Testis (tissue), 3 donors: ENCODE data around the gene PARM1. TPM values are rescaled to one million over a fixed set of nuclear protein-coding genes. Genes with fewer than 3 reads are reported as not detected.

Source experiments
- DNase-seq: peaks from one replicate; pipeline ENCODE4 v3.0.0-alpha.2; 2019
- H3K27ac ChIP-seq, 2 donors: fragments of 200-600 bp; sonication (generic); one replicate each; pipeline ENCODE4 v1.5.1; 2019
- H3K27me3 ChIP-seq: fragments of 200-600 bp; sonication (generic); one replicate; pipeline ENCODE4 v1.5.1; 2019
- H3K36me3 ChIP-seq: fragments of 200-600 bp; sonication (generic); one replicate; pipeline ENCODE4 v1.5.1; 2017; ENCODE audit warnings: low read depth; ENCODE audit errors: missing control alignments
- H3K4me1 ChIP-seq: fragments of 200-600 bp; sonication (generic); one replicate; pipeline ENCODE4 v1.5.1; 2019
- H3K4me3 ChIP-seq, 2 donors: fragments of 200-600 bp; sonication (generic); one replicate each; pipeline ENCODE4 v1.5.1; 2017 to 2019
- H3K9me3 ChIP-seq: fragments of 200-600 bp; sonication (generic); one replicate; pipeline ENCODE4 v1.5.1; 2017
- POLR2A ChIP-seq: fragments of 450-650 bp; IDR thresholded peaks from one replicate; pipeline ENCODE4 v1.6.1; 2017; ENCODE audit warnings: antibody characterized with exemption, mild to moderate bottlenecking, moderate library complexity
- WGBS, 2 donors: methylation state at CpG; one replicate each; pipeline ENCODE4 v1.1.5; 2018; 5-methylcytosine and 5-hydroxymethylcytosine counted together
- intact Hi-C: fragments of 100-400 bp; cut with DNase I; formaldehyde crosslinking; loops from one replicate; pipeline ENCODE4 v1.15.1; 2023; ENCODE audit warnings: low total_unique reads
- polyA plus RNA-seq: library from polyadenylated mRNA; stranded (reverse); fragments of 350-450 nt; fragmentation: Illumina TruSeq; extraction: RNeasy Lipid Tissue Mini Kit (QIAGEN cat#74804); gene quantifications from one replicate; pipeline ENCODE4 v1.2.3, GENCODE V29; 2014; ENCODE audit warnings: low read depth, low replicate concordance; ENCODE audit not compliant: insufficient read depth
- total RNA-seq, 2 donors: library from RNA; depleted of rRNA; stranded (reverse); fragments of >200 nt; gene quantifications; one replicate each; pipeline ENCODE4 v1.2.3, GENCODE V29; 2016
- TF ChIP-seq, protein P1 (sequence below), 3 experiments: fragments of 450-650 bp in 2 of 3; fragments of 200-600 bp in 1 of 3; sonication (generic) in 1 of 3; IDR thresholded peaks; one replicate each; pipeline ENCODE4 v1.5.1; 2016 to 2019; ENCODE audit warnings: antibody characterized with exemption in 3 of 3, mild to moderate bottlenecking in 2 of 3, moderate library complexity in 1 of 3

PARM1 gene
- total and polyA plus RNA-seq, 3 donors from 2014 or later: 29.0 to 40.5 (median 40.1) TPM

- H3K27me3 ChIP-seq: no peaks in the 10 kb centered on the region
- TF ChIP-seq, protein P1, sequence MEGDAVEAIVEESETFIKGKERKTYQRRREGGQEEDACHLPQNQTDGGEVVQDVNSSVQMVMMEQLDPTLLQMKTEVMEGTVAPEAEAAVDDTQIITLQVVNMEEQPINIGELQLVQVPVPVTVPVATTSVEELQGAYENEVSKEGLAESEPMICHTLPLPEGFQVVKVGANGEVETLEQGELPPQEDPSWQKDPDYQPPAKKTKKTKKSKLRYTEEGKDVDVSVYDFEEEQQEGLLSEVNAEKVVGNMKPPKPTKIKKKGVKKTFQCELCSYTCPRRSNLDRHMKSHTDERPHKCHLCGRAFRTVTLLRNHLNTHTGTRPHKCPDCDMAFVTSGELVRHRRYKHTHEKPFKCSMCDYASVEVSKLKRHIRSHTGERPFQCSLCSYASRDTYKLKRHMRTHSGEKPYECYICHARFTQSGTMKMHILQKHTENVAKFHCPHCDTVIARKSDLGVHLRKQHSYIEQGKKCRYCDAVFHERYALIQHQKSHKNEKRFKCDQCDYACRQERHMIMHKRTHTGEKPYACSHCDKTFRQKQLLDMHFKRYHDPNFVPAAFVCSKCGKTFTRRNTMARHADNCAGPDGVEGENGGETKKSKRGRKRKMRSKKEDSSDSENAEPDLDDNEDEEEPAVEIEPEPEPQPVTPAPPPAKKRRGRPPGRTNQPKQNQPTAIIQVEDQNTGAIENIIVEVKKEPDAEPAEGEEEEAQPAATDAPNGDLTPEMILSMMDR (IDR thresholded peaks at IDR 0.05): no peak
- no peak for TF ChIP-seq POLR2A
- H3K4me3 ChIP-seq: no peak overlapping the region
- no peaks in the 10 kb centered on the region for H3K36me3 ChIP-seq
- H3K4me1 ChIP-seq: peaks cover 6% of the 10 kb centered on the region
- H3K27ac ChIP-seq: peak overlapping the region in 1 of 2 donors; percentile 12
- intact Hi-C loops: no loop called here
- 86 to 89% methylated on average over 2 of the region's 2 CpGs for WGBS, 2 donors
- no peaks in the 10 kb centered on the region for H3K9me3 ChIP-seq
- no peak for DNase-seq
Observed at GRCh38 chr4:74948236-74948635, 15.3 kb downstream of the PARM1 start.

DNA sequence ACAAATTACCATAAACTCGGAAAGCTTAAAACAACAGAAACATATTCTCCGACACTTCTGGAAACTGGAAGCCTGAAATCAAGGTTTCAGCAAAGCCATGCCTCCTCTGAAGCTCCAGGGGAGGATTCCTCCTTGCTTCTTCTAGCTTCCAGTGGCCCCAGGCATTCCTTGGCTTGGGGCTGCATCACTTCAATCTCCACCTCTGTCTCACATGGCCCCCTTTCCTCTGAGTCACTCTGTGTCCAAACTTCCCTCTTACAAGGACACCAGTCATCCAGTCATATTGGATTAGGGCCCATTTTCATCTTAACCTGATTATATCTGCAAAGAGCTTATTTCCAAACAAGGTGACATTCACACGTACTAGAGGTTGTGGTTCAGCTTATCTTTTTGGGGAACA is 17.3 kb downstream of the PARM1 start:
- DNase-seq: no peak
- Histone ChIP-seq H3K4me1 (peaks cover 13% of the 10 kb centered on the region), H3K9me3 (no peaks in the 10 kb centered on the region), H3K27ac (peak overlapping the region; percentile 21 to 40), H3K4me3 (no peak overlapping the region), H3K36me3 (no peaks in the 10 kb centered on the region), H3K27me3 (no peaks in the 10 kb centered on the region)
- intact Hi-C loops: no loop called here
- 63 to 85% methylated on average over 3 of the region's 3 CpGs for WGBS, 2 donors
- TF ChIP-seq, protein P1 (IDR thresholded peaks at IDR 0.05): no peak
- no peak for TF ChIP-seq POLR2A

- no peak for DNase-seq
- H3K27ac ChIP-seq: no peak overlapping the region
- no peaks in the 10 kb centered on the region for H3K9me3 ChIP-seq
- H3K4me1 ChIP-seq: peaks cover 13% of the 10 kb centered on the region
- H3K4me3 ChIP-seq: no peak overlapping the region
- H3K36me3 ChIP-seq: no peaks in the 10 kb centered on the region
- TF ChIP-seq, protein P1 (IDR thresholded peaks at IDR 0.05): no peak
- TF ChIP-seq POLR2A: no peak
- 89 to 93% methylated on average over 5 of the region's 5 CpGs for WGBS, 2 donors
- intact Hi-C loops: no loop called here
- H3K27me3 ChIP-seq: no peaks in the 10 kb centered on the region
Observed at GRCh38 chr4:74950882-74951281, 18.0 kb downstream of the PARM1 start.

GRCh38 chr4:74953647-74954046 is 20.7 kb downstream of the PARM1 start:
- WGBS, 2 donors: 70 to 81% methylated on average over 4 of the region's 4 CpGs
- intact Hi-C loops: no loop called here
- peak overlapping the region; percentile 18 to 63 for H3K27ac ChIP-seq
- TF ChIP-seq POLR2A: no peak
- TF ChIP-seq, protein P1 (IDR thresholded peaks at IDR 0.05): no peak
- H3K9me3 ChIP-seq: no peaks in the 10 kb centered on the region
- no peak for DNase-seq
- H3K4me1 ChIP-seq: peaks cover 7% of the 10 kb centered on the region
- H3K4me3 ChIP-seq: no peak overlapping the region
- no peaks in the 10 kb centered on the region for H3K36me3 ChIP-seq
- H3K27me3 ChIP-seq: no peaks in the 10 kb centered on the region

DNA sequence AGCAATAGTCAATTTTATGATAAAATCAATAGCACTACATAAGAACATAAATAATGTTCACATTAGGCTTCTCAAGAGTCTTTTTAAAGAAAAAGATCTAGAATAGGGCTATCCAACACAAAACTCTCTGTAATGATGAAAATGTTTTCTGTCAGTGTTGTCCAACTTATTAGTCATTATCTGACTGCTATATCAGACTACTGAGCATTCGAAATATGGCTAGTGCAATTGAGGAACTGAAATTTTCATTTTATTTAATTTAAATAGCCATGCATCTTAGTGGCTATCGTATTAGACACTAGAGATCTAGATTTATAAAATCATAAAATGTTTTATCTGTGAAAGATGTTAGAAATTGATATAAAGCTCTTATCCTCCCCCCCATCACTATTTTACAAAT is 26.0 kb downstream of the PARM1 start:
- intact Hi-C loops: no loop called here
- DNase-seq: no peak
- Histone ChIP-seq H3K4me3 (no peak overlapping the region), H3K36me3 (no peaks in the 10 kb centered on the region), H3K4me1 (peaks cover under 1% of the 10 kb centered on the region), H3K9me3 (no peaks in the 10 kb centered on the region), H3K27ac (no peak overlapping the region), H3K27me3 (no peaks in the 10 kb centered on the region)
- WGBS, 2 donors: 89% methylated on average over 2 of the region's 2 CpGs
- TF ChIP-seq, protein P1 (IDR thresholded peaks at IDR 0.05): no peak
- no peak for TF ChIP-seq POLR2A
